Left renal cortex interstitium (tissue), 4 donors: ENCODE results near the gene YRDC. TPM values are rescaled to one million over a fixed set of nuclear protein-coding genes. Genes with fewer than 3 reads are reported as not detected.

Experiments used
- DNase-seq, 4 donors: peaks; one replicate each; pipeline ENCODE4 v3.0.0-alpha.2; 2013; ENCODE audit warnings: low read depth in 4 of 4, low spot score in 2 of 4, missing footprints in 1 of 4
- polyA plus RNA-seq, 4 donors: library from polyadenylated mRNA; unstranded; fragments of 120-200 nt; gene quantifications; one replicate each; pipeline ENCODE4 v1.2.1, GENCODE V29; 2013; ENCODE audit not compliant: insufficient read length in 4 of 4

Gene YRDC
- polyA plus RNA-seq, 4 donors = 11.4 to 16.5 (median 12.7) TPM

- DNase-seq = no peak
Observed at GRCh38 chr1:37822906-37823815, 15.2 kb upstream of the YRDC start.

GRCh38 chr1:37821481-37821880, 13.5 kb upstream of the YRDC start:
- no peak for DNase-seq

- DNase-seq = no peak
Observed at GRCh38 chr1:37817481-37817880, 9.5 kb upstream of the YRDC start.

GRCh38 chr1:37814252-37814651, 6.2 kb upstream of the YRDC start:
- no peak for DNase-seq

- no peak for DNase-seq
Observed at GRCh38 chr1:37813529-37814145, 5.6 kb upstream of the YRDC start.

- no peak for DNase-seq
Observed at GRCh38 chr1:37811027-37811655, 3.1 kb upstream of the YRDC start.

GRCh38 chr1:37809942-37810341, 1.9 kb upstream of the YRDC start:
- no peak for DNase-seq

GRCh38 chr1:37808369-37809319, 636 bp upstream of the YRDC start:
- no peak for DNase-seq

- no peak for DNase-seq
Observed at GRCh38 chr1:37807220-37807554, 821 bp downstream of the YRDC start.

GRCh38 chr1:37802439-37802838, 5.6 kb downstream of the YRDC start:
- no peak for DNase-seq

GRCh38 chr1:37797750-37798345, 10.2 kb downstream of the YRDC start:
- DNase-seq = no peak

- peak in 1 of 4 donors; percentile 58 for DNase-seq
Observed at GRCh38 chr1:37795340-37796125, 12.5 kb downstream of the YRDC start.

- DNase-seq = no peak
Observed at GRCh38 chr1:37794372-37795339, 13.4 kb downstream of the YRDC start.

GRCh38 chr1:37793773-37794371, 14.1 kb downstream of the YRDC start, which contains the start of gene MANEAL:
Gene MANEAL (plus strand): TSS chr1:37793847. CDS start chr1:37794183, 336 bp downstream.
- DNase-seq = no peak

GRCh38 chr1:37792943-37793686, 14.9 kb downstream of the YRDC start:
- DNase-seq = no peak

- DNase-seq = no peak
Observed at GRCh38 chr1:37782491-37782890, 25.5 kb downstream of the YRDC start.

- DNase-seq = no peak
Observed at GRCh38 chr1:37778654-37779053, 29.4 kb downstream of the YRDC start.
